Astrocyte of the spinal cord (primary cell): ENCODE measurements around the gene PTMA.

ENCODE experiments used
- DNase-seq: peaks from one replicate; pipeline ENCODE4 v3.0.0; 2011; ENCODE audit warnings: low read depth, low spot score
- H3K4me3 ChIP-seq: 2 replicates; pipeline ENCODE4 v1.5.1; 2011; ENCODE audit warnings: low read depth, mild to moderate bottlenecking, low read length, moderate library complexity
- CTCF ChIP-seq: IDR thresholded peaks from 2 replicates; pipeline ENCODE4 v1.5.1; 2012; ENCODE audit warnings: low read depth, mild to moderate bottlenecking, low read length, inconsistent platforms
- in situ Hi-C: cut with HindIII; loops from 2 replicates; pipeline ENCODE4 v1.10.0; 2017; ENCODE audit warnings: low sequenced_read_pairs

PTMA gene

GRCh38 chr2:231663458-231664212 is 44.7 kb upstream of the PTMA start:
- no peak for DNase-seq
- in situ Hi-C loops: no loop called here
- no peak for TF ChIP-seq CTCF
- no peak overlapping the region for H3K4me3 ChIP-seq

- no peak for TF ChIP-seq CTCF
- in situ Hi-C loops: no loop called here
- no peak for DNase-seq
Measured at GRCh38 chr2:231664727-231665126, 43.6 kb upstream of the PTMA start.

GRCh38 chr2:231665245-231666170 is 42.8 kb upstream of the PTMA start:
- H3K4me3 ChIP-seq: no peak overlapping the region
- TF ChIP-seq CTCF: no peak
- in situ Hi-C loops: no loop called here
- no peak for DNase-seq

More at GRCh38 chr2:231664727-231665126, 43.6 kb upstream of the PTMA start:
- H3K4me3 ChIP-seq: no peak overlapping the region

- peak; percentile 90 for DNase-seq
- H3K4me3 ChIP-seq: peak overlapping the region; percentile 16
- in situ Hi-C loops: no loop called here
- no peak for TF ChIP-seq CTCF
Measured at GRCh38 chr2:231666171-231667095, 41.9 kb upstream of the PTMA start.

- no peak overlapping the region for H3K4me3 ChIP-seq
- no peak for DNase-seq
- TF ChIP-seq CTCF: no peak
- in situ Hi-C loops: no loop called here
Measured at GRCh38 chr2:231667096-231667427, 41.3 kb upstream of the PTMA start.

GRCh38 chr2:231667496-231667895 is 40.8 kb upstream of the PTMA start:
- in situ Hi-C loops: no loop called here

More at GRCh38 chr2:231667496-231667895, 40.8 kb upstream of the PTMA start:
- DNase-seq: no peak
- no peak for TF ChIP-seq CTCF
- no peak overlapping the region for H3K4me3 ChIP-seq
